Activated CD8-positive, alpha-beta T cell treated with anti-CD3 and anti-CD28 coated beads for 36 hours (primary cell): ENCODE measurements around the gene NT5M. TPM values are rescaled to one million over a fixed set of nuclear protein-coding genes. Genes with fewer than 3 reads are reported as not detected.
"Not testable (repeated sequence)": the region's sequence is repeated elsewhere in the genome, so short reads cannot be mapped to it uniquely, and the experiment has no call there.

Experiments used
- ATAC-seq: fragments of 200-7000 bp; cut with Tn5 transposase; one replicate; pipeline ENCODE4 v1.10.0; 2021; ENCODE audit warnings: mild to moderate bottlenecking, moderate library complexity
- CTCF ChIA-PET: fragments of 350-600 bp; sonication (Branson Sonifier 250); formaldehyde crosslinking; loops from one replicate; lab custom pipeline; 2021; ENCODE audit warnings: antibody characterized with exemption; lab: Charles Lee
- POLR2A ChIA-PET: fragments of 350-600 bp; sonication (Branson Sonifier 250); formaldehyde crosslinking; loops from one replicate; lab custom pipeline; 2021; ENCODE audit warnings: antibody characterized with exemption; lab: Charles Lee
- DNase-seq: peaks from one replicate; pipeline ENCODE4 v3.0.0-alpha.2; 2020
- H3K27ac Mint-ChIP-seq: one replicate; pipeline ENCODE4 v1.8.0; 2021; ENCODE audit warnings: mild to moderate bottlenecking, mixed read lengths
- H3K27me3 Mint-ChIP-seq: one replicate; pipeline ENCODE4 v1.8.0; 2021; ENCODE audit warnings: mixed read lengths
- H3K36me3 Mint-ChIP-seq: one replicate; pipeline ENCODE4 v1.8.0; 2021; ENCODE audit warnings: low read depth, mixed read lengths
- H3K4me1 Mint-ChIP-seq: one replicate; pipeline ENCODE4 v1.8.0; 2021; ENCODE audit warnings: low read depth, mixed read lengths
- H3K4me3 Mint-ChIP-seq: one replicate; pipeline ENCODE4 v1.8.0; 2021; ENCODE audit warnings: mild to moderate bottlenecking, moderate library complexity, mixed read lengths
- H3K9me3 Mint-ChIP-seq: one replicate; pipeline ENCODE4 v1.8.0; 2021; ENCODE audit warnings: mixed read lengths
- intact Hi-C: fragments of 100-400 bp; cut with micrococcal nuclease; formaldehyde crosslinking; loops from one replicate; pipeline ENCODE4 v1.10.0; 2022
- total RNA-seq, 2 experiments: library from RNA; stranded (reverse); gene quantifications; one replicate each; pipeline ENCODE4 v1.2.3, GENCODE V29; 2021
- TF ChIP-seq, protein P1 (sequence below): fragments of 200-600 bp; IDR thresholded peaks from one replicate; pipeline ENCODE4 v1.8.0; 2022; ENCODE audit warnings: antibody characterized with exemption, mild to moderate bottlenecking

Gene NT5M
- total RNA-seq, 2 experiments from 2014 or later: 8.3 to 9.4 TPM

DNA sequence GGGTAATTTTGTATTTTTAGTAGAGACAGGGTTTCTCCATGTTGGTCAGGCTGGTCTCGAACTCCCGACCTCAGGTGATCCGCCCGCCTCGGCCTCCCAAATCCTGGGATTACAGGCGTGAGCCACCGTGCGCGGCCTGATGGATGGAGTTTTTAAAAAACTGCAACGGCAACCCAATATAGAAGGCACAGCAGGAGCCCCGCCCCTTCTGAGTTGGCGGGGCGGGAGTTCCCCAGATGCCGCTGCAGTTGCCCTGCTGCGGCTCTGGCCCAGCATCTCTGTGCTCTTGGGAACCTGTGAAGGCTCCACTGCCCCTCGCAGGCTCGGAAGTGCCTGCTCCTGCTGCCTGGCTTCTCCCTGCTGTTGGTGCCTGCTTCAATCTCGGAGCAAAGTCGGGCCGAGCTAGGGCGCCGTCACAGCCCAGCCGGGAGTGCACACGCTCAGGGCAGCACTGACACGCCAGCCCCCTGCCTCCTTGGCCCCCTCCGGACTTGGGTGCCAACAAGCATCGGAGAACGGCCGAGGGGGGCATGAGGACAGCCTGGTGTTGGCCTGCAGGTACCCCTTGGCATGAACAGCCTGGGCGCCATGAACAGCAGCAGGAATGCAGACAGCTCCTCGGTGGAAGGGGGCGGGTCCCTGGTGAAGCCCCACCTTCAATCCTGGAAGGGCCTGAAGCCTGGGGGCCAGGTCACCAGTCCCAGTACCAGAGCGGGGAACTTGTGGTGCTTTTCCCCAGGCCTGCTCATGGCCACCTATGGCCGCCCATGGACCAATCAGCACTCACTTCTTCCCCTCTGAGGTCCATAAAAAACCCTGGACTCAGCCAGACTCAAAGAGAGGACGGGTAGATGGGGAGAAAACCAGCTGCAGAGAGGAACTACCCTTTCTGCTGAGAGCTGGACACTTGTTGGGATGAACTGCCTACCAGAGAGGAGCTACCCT is 2.3 kb upstream of the NT5M start:
- ChIA-PET POLR2A (interaction anchor here (1.0 kb wide), 2 partner anchors 19 to 21 kb away, joined by 3 to 4 read pairs; partner anchors contain the start of gene COPS3), CTCF (interaction anchor here (1.0 kb wide), 1 partner anchor 11 kb away, joined by 3 read pairs; no protein-coding TSS in a partner anchor)
- no peaks in the 10 kb centered on the region for H3K36me3 Mint-ChIP-seq
- DNase-seq: peak; percentile 79
- H3K27ac Mint-ChIP-seq: no peak overlapping the region
- H3K4me1 Mint-ChIP-seq: peaks cover 50% of the 10 kb centered on the region
- no peaks in the 10 kb centered on the region for H3K9me3 Mint-ChIP-seq
- H3K4me3 Mint-ChIP-seq: peak overlapping the region; percentile 60
- TF ChIP-seq, protein P1, sequence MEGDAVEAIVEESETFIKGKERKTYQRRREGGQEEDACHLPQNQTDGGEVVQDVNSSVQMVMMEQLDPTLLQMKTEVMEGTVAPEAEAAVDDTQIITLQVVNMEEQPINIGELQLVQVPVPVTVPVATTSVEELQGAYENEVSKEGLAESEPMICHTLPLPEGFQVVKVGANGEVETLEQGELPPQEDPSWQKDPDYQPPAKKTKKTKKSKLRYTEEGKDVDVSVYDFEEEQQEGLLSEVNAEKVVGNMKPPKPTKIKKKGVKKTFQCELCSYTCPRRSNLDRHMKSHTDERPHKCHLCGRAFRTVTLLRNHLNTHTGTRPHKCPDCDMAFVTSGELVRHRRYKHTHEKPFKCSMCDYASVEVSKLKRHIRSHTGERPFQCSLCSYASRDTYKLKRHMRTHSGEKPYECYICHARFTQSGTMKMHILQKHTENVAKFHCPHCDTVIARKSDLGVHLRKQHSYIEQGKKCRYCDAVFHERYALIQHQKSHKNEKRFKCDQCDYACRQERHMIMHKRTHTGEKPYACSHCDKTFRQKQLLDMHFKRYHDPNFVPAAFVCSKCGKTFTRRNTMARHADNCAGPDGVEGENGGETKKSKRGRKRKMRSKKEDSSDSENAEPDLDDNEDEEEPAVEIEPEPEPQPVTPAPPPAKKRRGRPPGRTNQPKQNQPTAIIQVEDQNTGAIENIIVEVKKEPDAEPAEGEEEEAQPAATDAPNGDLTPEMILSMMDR: no peak
- H3K27me3 Mint-ChIP-seq: no peaks in the 10 kb centered on the region
- intact Hi-C loops: loop anchor here (10.0 kb wide), 1 partner anchor 306 kb away; no protein-coding TSS in a partner anchor
- ATAC-seq: peak; percentile 59

DNA sequence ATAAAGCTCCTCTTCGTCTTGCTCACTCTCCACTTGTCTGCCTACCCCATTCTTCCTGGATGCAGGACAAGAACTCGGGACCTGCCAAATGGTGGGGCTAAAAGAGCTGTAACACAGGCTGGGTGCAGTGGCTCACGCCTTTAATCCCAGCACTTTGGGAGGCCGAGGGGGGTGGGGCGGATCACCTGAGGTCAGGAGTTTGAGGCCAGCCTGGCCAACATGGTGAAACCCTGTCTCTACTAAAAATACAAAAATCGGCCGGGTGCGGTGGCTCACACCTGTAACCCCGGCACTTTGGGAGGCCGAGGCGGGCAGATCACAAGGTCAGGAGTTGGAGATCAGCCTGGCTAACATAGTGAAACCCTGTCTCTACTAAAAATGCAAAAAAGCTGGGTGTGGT is 1.5 kb upstream of the NT5M start:
- ATAC-seq, H3K4me3 Mint-ChIP-seq, H3K27me3 Mint-ChIP-seq, H3K36me3 Mint-ChIP-seq, H3K9me3 Mint-ChIP-seq, DNase-seq, CTCF ChIA-PET, H3K27ac Mint-ChIP-seq: not testable (repeated sequence)
- intact Hi-C loops: loop anchor here (10.0 kb wide), 1 partner anchor 307 kb away; no protein-coding TSS in a partner anchor
- H3K4me1 Mint-ChIP-seq: peaks cover 52% of the 10 kb centered on the region
- POLR2A ChIA-PET: interaction anchor here (1.0 kb wide), 2 partner anchors 20 to 22 kb away, joined by 3 to 4 read pairs; partner anchors contain the start of gene COPS3

DNA sequence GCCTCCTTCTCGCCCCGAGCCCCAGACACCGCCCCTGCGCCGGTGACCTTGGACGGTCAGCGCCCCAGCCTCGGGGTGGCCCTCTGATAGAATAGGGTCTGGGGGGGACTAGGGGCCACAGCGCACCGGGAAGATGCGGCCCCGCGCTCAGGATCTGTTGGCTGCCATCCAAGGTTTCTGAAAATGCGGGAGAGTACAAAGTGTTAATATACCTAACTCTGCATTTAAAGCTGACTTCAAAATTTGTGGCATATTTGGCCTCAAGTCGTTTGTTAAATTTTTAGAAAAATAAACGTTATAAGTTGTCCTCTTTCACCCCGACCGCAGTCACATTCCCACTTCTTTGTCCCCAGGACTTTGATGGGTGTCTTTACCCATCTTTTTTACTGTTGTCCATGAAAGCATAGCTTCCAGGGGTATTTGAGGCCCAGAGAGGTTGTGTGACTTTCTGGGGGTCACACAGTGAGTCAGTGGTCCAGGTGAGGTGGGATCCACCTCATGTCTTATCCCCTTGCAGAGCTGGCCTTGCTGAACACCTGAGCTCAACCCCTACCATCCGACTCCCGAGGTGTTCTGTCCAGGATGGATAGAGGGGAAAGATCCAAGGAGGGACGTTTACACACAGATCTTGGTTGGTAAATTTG is 796 bp downstream of the NT5M start:
- no peak for DNase-seq
- CTCF ChIA-PET: interaction anchor here (1.2 to 3.5 kb wide), 2 partner anchors 9 to 24 kb away, joined by 3 to 10 read pairs; no protein-coding TSS in a partner anchor
- Mint-ChIP-seq H3K4me1 (peaks cover 37% of the 10 kb centered on the region), H3K4me3 (peak overlapping the region; percentile 79), H3K36me3 (peaks cover 9% of the 10 kb centered on the region), H3K27me3 (no peaks in the 10 kb centered on the region), H3K27ac (peak overlapping the region; percentile 85), H3K9me3 (no peaks in the 10 kb centered on the region)
- TF ChIP-seq, protein P1: no peak
- intact Hi-C loops: loop anchor here (10.0 kb wide), 1 partner anchor 309 kb away; no protein-coding TSS in a partner anchor
- ATAC-seq: no peak
- POLR2A ChIA-PET: interaction anchor here (0.6 to 3.5 kb wide), 5 partner anchors 17 to 530 kb away, joined by 3 to 22 read pairs (median 4); partner anchors contain the start of gene COPS3

DNA sequence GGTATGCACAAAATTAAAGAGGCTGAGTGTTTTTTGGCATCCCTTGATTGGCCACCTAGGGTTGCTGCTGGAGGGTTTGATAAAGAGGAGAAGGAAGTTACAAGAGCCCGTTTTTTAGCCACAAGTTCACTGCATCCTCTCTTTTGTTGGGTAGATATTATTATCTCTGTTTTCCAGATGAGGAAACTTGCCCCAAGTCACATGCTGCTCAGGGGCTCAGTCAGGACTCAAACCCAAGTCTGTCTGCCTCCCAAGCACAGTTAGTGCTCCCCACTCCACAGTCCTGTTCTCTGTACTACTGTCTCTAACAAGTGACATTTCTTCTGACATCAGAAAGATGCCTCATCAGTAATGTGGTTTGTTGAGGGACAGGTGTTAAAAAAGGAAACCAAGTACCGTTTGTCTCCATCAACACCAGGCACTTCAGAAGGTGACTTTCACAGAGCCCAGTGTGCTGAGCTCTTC is 1.4 kb downstream of the NT5M start:
- H3K36me3 Mint-ChIP-seq: peaks cover 9% of the 10 kb centered on the region
- ChIA-PET POLR2A (interaction anchor here (0.6 to 3.5 kb wide), 6 partner anchors 18 to 530 kb away, joined by 3 to 22 read pairs (median 4); partner anchors contain the start of gene COPS3), CTCF (interaction anchor here (1.2 to 3.5 kb wide), 2 partner anchors 8 to 25 kb away, joined by 3 to 10 read pairs; no protein-coding TSS in a partner anchor)
- no peaks in the 10 kb centered on the region for H3K27me3 Mint-ChIP-seq
- TF ChIP-seq, protein P1: no peak
- peak overlapping the region; percentile 85 for H3K27ac Mint-ChIP-seq
- H3K9me3 Mint-ChIP-seq: no peaks in the 10 kb centered on the region
- intact Hi-C loops: loop anchor here (10.0 kb wide), 1 partner anchor 310 kb away; no protein-coding TSS in a partner anchor
- DNase-seq: peak; percentile 55
- ATAC-seq: peak; percentile 68
- peaks cover 37% of the 10 kb centered on the region for H3K4me1 Mint-ChIP-seq
- peak overlapping the region; percentile 79 for H3K4me3 Mint-ChIP-seq
